NB4 (cell line): Measurements from ENCODE around the gene AKAP10.

Source experiments
- CTCF ChIP-seq: IDR thresholded peaks from one replicate; pipeline ENCODE4 v1.5.1; 2012; ENCODE audit warnings: low read depth, low read length
- POLR2A ChIP-seq: IDR thresholded peaks from 2 replicates; pipeline ENCODE4 v1.6.1; 2011; ENCODE audit warnings: mild to moderate bottlenecking; ENCODE audit not compliant: insufficient read length; ENCODE audit errors: extremely low read depth

DNA sequence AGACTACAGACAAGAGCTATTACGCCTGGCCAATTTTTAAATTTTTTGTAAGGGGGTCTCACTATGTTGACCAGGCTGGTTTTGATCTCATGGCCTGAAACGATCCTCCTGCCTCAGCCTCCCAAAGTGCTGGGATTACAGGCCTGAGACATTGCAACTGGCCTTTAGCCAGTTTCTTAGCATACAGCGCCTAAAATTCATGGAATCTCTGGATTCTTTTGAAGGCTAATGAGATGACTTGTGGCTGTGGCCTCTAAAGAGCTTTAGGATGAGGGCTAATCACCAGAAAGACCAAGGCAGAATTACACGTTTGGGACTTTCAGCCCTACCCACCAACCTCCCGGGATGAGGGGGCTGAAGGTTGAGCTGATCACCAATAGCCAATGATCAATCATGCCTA lies 34.6 kb downstream of the AKAP10 start:
- no peak for TF ChIP-seq POLR2A
- TF ChIP-seq CTCF, result no peak
